Bronchial epithelial cell (primary cell): Measurements from ENCODE around the gene PDGFC. TPM values are rescaled to one million over a fixed set of nuclear protein-coding genes. Genes with fewer than 3 reads are reported as not detected.

Source experiments
- DNase-seq: peaks from one replicate; pipeline ENCODE4 v3.0.0-alpha.2; 2010; ENCODE audit warnings: low read depth
- FAIRE-seq: peaks from 2 replicates; lab custom pipeline; 2011; peaks lifted over from hg19 to GRCh38; lab: Jason Lieb, UNC
- H3K27me3 ChIP-seq: 2 replicates; pipeline ENCODE4 v1.5.1; 2011; ENCODE audit warnings: low read length; ENCODE audit not compliant: control insufficient read depth, insufficient read depth
- H3K36me3 ChIP-seq: 2 replicates; pipeline ENCODE4 v1.5.1; 2011; ENCODE audit warnings: low read length; ENCODE audit not compliant: control insufficient read depth, insufficient read depth
- H3K4me3 ChIP-seq: 2 replicates; pipeline ENCODE4 v1.5.1; 2011; ENCODE audit warnings: mild to moderate bottlenecking, low read depth, low read length, control low read depth
- CTCF ChIP-seq: IDR thresholded peaks from 2 replicates; pipeline ENCODE4 v1.5.1; 2011; ENCODE audit warnings: mild to moderate bottlenecking, moderate library complexity, low read length, control low read depth, inconsistent platforms; ENCODE audit not compliant: insufficient read depth, severe bottlenecking
- total RNA-seq: library from RNA; depleted of rRNA; stranded (reverse); fragments of >200 nt; gene quantifications from 2 replicates; pipeline ENCODE4 v1.2.1, GENCODE V29; 2014

PDGFC gene
- total RNA-seq, 1 donor from 2014 or later = 38.7 TPM

DNA sequence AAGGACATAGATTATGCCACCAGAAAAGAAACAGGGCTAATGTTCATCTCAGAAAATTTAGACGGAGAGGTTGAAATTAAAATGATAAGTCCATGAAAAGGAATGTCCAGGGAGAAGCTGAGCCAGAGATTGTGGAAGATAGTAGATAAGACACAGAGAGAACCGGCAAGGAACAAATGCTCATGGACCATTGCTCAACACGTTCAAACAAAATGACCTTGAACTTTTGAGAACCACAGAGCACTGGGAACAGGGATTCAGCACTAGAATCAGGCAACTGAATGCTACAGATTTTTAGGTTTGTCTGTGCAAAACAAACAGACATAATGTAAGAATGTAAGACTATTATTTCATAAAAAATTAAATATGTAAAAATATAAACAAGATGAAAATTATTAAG, 206.3 kb downstream of the PDGFC start:
- H3K36me3 ChIP-seq = peaks cover 2% of the 10 kb centered on the region
- no peak for TF ChIP-seq CTCF
- DNase-seq = no peak
- no peak for FAIRE-seq
- H3K27me3 ChIP-seq = no peaks in the 10 kb centered on the region
- no peak overlapping the region for H3K4me3 ChIP-seq

DNA sequence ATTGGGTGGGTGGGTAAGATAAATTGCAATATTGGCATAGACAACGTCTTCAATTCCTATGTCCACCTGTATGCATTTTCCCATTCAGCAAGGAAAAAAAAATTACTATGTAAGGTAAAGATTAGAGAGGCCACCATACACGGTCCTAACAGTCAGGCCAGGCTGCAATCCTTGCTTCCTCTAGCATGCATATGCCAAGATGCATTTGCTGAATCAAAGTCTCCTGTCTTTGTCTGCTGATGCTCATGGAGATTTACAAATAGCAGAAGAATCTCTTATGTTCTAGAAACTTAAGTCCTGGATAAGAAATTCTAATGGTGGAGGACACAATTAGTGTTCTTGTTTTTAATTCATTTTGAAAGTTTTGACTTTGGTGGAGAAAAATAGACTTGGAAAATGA, 206.8 kb downstream of the PDGFC start:
- H3K27me3 ChIP-seq = no peaks in the 10 kb centered on the region
- H3K4me3 ChIP-seq = no peak overlapping the region
- no peak for FAIRE-seq
- no peak for TF ChIP-seq CTCF
- H3K36me3 ChIP-seq = peaks cover 2% of the 10 kb centered on the region
- no peak for DNase-seq

GRCh38 chr4:156764145-156764544, 207.5 kb downstream of the PDGFC start:
- no peak for DNase-seq
- TF ChIP-seq CTCF = no peak
- Histone ChIP-seq H3K27me3 (no peaks in the 10 kb centered on the region), H3K4me3 (no peak overlapping the region), H3K36me3 (peaks cover 2% of the 10 kb centered on the region)
- FAIRE-seq = no peak

DNA sequence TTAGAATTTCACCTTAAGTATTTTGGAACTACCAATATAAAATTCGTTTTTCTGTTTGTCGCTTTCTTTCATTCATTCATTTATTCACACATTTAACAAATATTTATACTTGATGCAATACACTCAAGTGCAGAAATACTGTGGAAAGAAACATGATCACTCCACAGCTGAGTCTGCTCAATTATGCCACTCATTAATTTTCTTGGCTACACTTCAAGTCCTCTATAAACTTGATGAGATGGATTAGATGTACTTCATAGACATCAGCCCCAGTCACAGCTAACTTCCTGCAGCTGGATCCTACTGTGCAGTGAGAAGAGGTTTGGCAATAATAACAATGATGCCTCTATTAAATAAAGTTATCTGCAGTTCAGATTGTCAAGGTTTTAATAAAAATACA, 208.1 kb downstream of the PDGFC start:
- DNase-seq (no peak), FAIRE-seq (no peak)
- Histone ChIP-seq H3K27me3 (no peaks in the 10 kb centered on the region), H3K4me3 (no peak overlapping the region), H3K36me3 (peaks cover 2% of the 10 kb centered on the region)
- no peak for TF ChIP-seq CTCF

- FAIRE-seq = no peak
- peaks cover 2% of the 10 kb centered on the region for H3K36me3 ChIP-seq
- DNase-seq = no peak
- TF ChIP-seq CTCF = no peak
- H3K4me3 ChIP-seq = no peak overlapping the region
- H3K27me3 ChIP-seq = no peaks in the 10 kb centered on the region
Measured at GRCh38 chr4:156762851-156763250, 208.7 kb downstream of the PDGFC start.

DNA sequence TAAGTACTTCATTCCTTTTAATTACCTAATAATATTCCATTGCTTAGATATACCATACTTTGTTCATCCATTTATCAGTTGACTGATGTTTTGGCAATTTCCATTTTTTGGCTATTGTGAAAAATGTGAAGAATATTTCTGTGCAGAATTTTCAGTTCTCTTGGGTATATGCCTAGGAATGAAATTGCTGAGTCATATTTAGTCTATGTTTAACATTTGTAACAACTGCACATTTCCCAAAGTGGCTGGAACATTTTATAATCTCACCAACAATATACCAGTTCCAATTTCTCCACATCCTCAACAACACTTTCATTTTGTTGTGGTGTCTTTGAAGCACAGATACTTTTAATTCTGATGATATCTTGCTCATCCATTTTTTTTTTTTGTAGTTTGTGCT, 215.5 kb downstream of the PDGFC start:
- no peak for FAIRE-seq
- no peak for TF ChIP-seq CTCF
- no peak for DNase-seq

More for the DNA sequence above, 215.5 kb downstream of the PDGFC start:
- Histone ChIP-seq H3K4me3 (no peak overlapping the region), H3K27me3 (no peaks in the 10 kb centered on the region), H3K36me3 (no peaks in the 10 kb centered on the region)
